GM12801 (cell line): ENCODE results near the gene VKORC1L1.

Source experiments
- CTCF ChIP-seq: IDR thresholded peaks from one replicate; pipeline ENCODE4 v1.5.1; 2011; ENCODE audit warnings: control low read depth; ENCODE audit not compliant: insufficient read length; ENCODE audit errors: extremely low read depth

The VKORC1L1 gene

GRCh38 chr7:65938336-65938895 lies 65.5 kb downstream of the VKORC1L1 start:
- no peak for TF ChIP-seq CTCF

GRCh38 chr7:65946904-65947303 lies 74.0 kb downstream of the VKORC1L1 start:
- no peak for TF ChIP-seq CTCF

- TF ChIP-seq CTCF = no peak
Measured at GRCh38 chr7:65951837-65952578, 79.1 kb downstream of the VKORC1L1 start.

- no peak for TF ChIP-seq CTCF
Measured at GRCh38 chr7:65953001-65953720, 80.3 kb downstream of the VKORC1L1 start.

- TF ChIP-seq CTCF = no peak
Measured at GRCh38 chr7:65953890-65954450, 81.1 kb downstream of the VKORC1L1 start.

GRCh38 chr7:65955718-65956117 lies 82.8 kb downstream of the VKORC1L1 start:
- TF ChIP-seq CTCF = no peak

- no peak for TF ChIP-seq CTCF
Measured at GRCh38 chr7:65960351-65961074, 87.6 kb downstream of the VKORC1L1 start.
